Brain microvascular endothelial cell (primary cell): Measurements from ENCODE around the gene CA10.

ENCODE experiments used
- DNase-seq: peaks from one replicate; pipeline ENCODE4 v3.0.0-alpha.2; 2020
- H3K27ac ChIP-seq: fragments of 250-450 bp; sonication (Bioruptor Pico); 2 replicates; pipeline ENCODE4 v1.5.1; 2020; ENCODE audit warnings: mild to moderate bottlenecking, moderate library complexity
- H3K27me3 ChIP-seq: fragments of 250-450 bp; sonication (Bioruptor Pico); replicated peaks from 2 replicates; pipeline ENCODE4 v1.5.1; 2020; ENCODE audit warnings: mild to moderate bottlenecking
- H3K36me3 ChIP-seq: fragments of 250-450 bp; sonication (Bioruptor Pico); replicated peaks from 2 replicates; pipeline ENCODE4 v1.5.1; 2020; ENCODE audit warnings: mild to moderate bottlenecking
- H3K4me3 ChIP-seq: 2 replicates; pipeline ENCODE4 v1.5.1; 2011; ENCODE audit warnings: low read depth, mild to moderate bottlenecking, control low read depth, low read length, moderate library complexity
- in situ Hi-C: cut with HindIII; loops from 2 replicates; pipeline ENCODE4 v1.10.0; 2017; ENCODE audit warnings: low sequenced_read_pairs, low pct_ligation_motif_present
- TF ChIP-seq, protein P1 (sequence below): IDR thresholded peaks from 2 replicates; pipeline ENCODE4 v1.5.1; 2011; ENCODE audit warnings: low read depth, mild to moderate bottlenecking, moderate library complexity, low read length, control low read depth, inconsistent platforms; ENCODE audit errors: missing control alignments

Gene CA10

DNA sequence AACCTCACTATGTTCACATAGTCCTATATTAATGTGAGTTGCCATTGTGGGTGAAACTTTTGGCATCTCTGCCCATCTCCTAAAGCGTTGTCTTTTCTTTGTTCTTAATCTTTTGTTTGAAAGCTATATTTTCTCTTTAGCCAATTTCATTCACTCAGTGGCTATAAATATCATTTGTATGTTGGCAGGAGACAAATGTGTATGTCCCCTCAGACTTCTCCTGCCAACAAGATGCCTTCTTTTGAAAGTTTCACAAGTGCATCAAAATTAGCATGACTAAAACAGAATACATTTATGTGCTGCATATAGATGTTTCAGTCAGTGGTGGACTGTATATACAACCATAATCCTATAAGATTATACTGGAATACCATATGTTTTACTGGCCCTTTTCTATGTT is 109.0 kb downstream of the CA10 start:
- no peak overlapping the region for H3K4me3 ChIP-seq
- no peak for DNase-seq
- H3K27me3 ChIP-seq = no peaks in the 10 kb centered on the region
- TF ChIP-seq, protein P1, sequence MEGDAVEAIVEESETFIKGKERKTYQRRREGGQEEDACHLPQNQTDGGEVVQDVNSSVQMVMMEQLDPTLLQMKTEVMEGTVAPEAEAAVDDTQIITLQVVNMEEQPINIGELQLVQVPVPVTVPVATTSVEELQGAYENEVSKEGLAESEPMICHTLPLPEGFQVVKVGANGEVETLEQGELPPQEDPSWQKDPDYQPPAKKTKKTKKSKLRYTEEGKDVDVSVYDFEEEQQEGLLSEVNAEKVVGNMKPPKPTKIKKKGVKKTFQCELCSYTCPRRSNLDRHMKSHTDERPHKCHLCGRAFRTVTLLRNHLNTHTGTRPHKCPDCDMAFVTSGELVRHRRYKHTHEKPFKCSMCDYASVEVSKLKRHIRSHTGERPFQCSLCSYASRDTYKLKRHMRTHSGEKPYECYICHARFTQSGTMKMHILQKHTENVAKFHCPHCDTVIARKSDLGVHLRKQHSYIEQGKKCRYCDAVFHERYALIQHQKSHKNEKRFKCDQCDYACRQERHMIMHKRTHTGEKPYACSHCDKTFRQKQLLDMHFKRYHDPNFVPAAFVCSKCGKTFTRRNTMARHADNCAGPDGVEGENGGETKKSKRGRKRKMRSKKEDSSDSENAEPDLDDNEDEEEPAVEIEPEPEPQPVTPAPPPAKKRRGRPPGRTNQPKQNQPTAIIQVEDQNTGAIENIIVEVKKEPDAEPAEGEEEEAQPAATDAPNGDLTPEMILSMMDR = no peak
- no peak overlapping the region for H3K27ac ChIP-seq
- in situ Hi-C loops = no loop called here
- no peaks in the 10 kb centered on the region for H3K36me3 ChIP-seq

DNA sequence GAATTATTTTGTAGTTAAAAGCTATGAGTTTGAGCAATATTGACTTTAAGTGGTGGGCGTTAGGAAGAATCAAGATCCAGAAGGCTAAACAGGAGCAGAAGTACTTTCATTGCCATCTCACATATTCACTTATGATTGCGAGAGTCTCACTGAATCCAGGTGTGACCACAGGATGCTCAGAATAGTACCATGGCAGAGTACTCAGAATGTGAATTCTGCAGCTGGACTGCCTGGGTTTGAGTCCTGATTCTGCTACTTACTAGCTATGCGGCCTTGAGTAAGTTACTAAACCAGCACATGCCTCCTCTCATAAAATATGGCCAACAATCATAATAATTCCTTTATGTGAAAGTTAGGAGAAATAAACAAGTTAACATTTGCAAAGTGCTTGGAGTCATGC is 109.5 kb downstream of the CA10 start:
- H3K27me3 ChIP-seq = no peaks in the 10 kb centered on the region
- no peak for DNase-seq
- TF ChIP-seq, protein P1 = no peak
- H3K36me3 ChIP-seq = no peaks in the 10 kb centered on the region
- no peak overlapping the region for H3K4me3 ChIP-seq
- H3K27ac ChIP-seq = no peak overlapping the region
- in situ Hi-C loops = no loop called here

DNA sequence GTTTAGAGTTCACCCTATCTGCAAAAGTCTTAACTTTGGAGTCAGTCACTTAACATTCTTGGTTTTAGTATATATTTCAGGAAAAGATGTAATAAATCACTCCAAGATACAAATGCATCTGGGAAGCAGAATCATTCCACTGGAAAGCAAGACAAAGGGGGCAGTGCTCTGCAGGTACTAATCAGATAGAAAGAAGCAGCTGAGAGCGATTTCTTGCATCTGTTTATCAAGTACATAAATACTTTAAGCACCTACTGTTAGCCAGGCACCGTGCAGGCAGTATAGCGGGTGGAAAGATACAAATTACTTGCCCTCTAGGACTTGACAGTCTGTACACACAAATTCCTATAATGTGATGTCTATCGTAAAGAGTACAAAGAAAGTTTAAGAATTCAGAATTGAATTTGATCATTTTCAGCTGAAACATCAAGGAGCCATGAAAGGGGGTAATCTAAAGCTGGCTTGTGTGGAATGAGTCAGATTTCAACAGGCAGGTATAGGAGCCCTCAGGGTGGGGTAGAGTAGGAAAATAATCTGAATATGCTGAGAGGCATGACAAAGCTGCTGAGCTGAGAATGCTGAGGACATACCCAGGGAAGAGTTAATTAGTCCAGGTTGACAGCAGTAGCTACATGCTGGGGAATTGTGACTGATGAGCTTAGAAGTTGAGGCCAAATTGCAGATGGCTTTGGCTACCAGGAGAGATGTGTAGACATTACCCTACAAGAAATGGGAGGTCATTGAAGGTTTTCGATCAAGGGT is 110.2 kb downstream of the CA10 start:
- TF ChIP-seq, protein P1 = no peak
- Histone ChIP-seq H3K27ac (no peak overlapping the region), H3K4me3 (no peak overlapping the region), H3K36me3 (no peaks in the 10 kb centered on the region), H3K27me3 (no peaks in the 10 kb centered on the region)
- no peak for DNase-seq
- in situ Hi-C loops = no loop called here

DNA sequence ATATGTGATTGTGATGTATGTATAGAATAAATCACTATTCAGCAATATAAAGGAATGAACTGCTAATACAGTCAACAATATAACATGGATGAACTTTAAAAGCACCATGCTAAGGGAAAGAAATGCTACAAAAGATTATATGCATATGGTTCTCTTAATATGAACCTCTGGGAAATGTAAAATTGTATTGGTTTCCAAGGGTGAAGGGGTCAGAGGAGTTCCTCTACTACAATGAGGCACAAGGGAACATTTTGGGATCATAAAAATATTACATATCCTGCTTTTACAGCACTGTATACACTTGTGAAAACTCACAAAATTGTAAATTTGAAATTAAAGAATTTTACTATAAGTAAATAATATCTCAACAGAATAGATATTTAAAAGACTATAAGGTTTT is 111.4 kb downstream of the CA10 start:
- in situ Hi-C loops = no loop called here
- TF ChIP-seq, protein P1 = no peak
- H3K27me3 ChIP-seq = no peaks in the 10 kb centered on the region
- H3K36me3 ChIP-seq = no peaks in the 10 kb centered on the region
- no peak overlapping the region for H3K4me3 ChIP-seq
- H3K27ac ChIP-seq = no peak overlapping the region
- no peak for DNase-seq

DNA sequence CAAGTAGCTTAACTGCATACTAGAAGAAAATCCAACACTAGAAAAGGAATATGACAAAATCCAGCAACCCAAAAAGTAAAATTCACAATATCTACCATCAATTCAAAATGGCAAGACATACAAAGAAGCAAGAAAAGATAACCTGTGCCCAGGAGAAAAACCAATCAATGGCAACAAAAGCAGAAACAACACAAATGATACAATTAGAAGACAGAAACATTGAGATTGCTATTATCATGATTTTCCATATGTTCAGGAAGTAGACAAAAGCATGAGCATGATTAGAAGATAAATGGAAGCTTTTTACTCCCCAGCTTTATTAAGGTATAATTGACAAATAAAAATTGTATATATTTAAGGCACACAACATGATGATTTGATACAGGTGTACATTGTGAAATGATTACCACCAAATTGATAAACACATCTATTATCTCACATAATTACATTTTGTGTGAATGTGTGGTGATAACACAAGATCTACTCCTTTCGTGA is 117.3 kb downstream of the CA10 start:
- Histone ChIP-seq H3K36me3 (no peaks in the 10 kb centered on the region), H3K4me3 (no peak overlapping the region), H3K27me3 (no peaks in the 10 kb centered on the region), H3K27ac (no peak overlapping the region)
- in situ Hi-C loops = no loop called here
- DNase-seq = no peak
- TF ChIP-seq, protein P1 = no peak

DNA sequence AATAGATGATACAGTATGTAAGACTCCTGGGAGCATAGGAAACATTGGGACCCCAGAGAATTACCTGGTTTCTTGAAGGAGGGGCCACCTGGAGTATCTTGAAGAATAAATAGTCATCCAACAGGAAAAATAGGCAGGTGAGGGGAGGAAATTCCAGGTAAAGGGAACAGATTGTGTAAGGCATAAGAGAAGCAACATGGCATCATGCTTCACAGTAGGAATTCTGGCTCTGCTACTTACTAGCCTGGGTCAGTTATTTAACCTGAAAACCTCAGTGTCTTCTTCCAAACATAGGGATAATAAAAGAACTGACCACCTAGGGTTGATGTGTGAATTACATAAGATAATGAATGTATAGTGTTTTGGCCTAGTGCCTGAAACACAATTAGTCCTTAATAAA is 122.1 kb downstream of the CA10 start:
- in situ Hi-C loops = no loop called here
- TF ChIP-seq, protein P1 = no peak
- H3K4me3 ChIP-seq = no peak overlapping the region
- H3K36me3 ChIP-seq = no peaks in the 10 kb centered on the region
- H3K27me3 ChIP-seq = no peaks in the 10 kb centered on the region
- DNase-seq = no peak
- no peak overlapping the region for H3K27ac ChIP-seq
